HEK293 (cell line): ENCODE measurements around the gene THSD7B.

ENCODE experiments used
- CTCF ChIA-PET: fragments of 350-600 bp; formaldehyde crosslinking; extraction: SDS; loops from one replicate; lab custom pipeline; 2021; ENCODE audit warnings: antibody characterized with exemption; lab: Yijun Ruan, JAX
- POLR2A ChIA-PET: fragments of 300-600 bp; formaldehyde crosslinking; extraction: SDS; loops from one replicate; lab custom pipeline; 2020; ENCODE audit warnings: antibody characterized with exemption, inconsistent platforms; lab: Yijun Ruan, JAX
- H3K27ac ChIP-seq: fragments of 200-500 bp; sonication (Bioruptor generic); 2 replicates; pipeline ENCODE4 v1.5.1; 2014; ENCODE audit warnings: low read depth, low read length, control low read depth, inconsistent platforms; ENCODE audit errors: extremely low read depth
- H3K36me3 ChIP-seq, 2 experiments: fragments of 200-500 bp in 1 of 2; sonication (Bioruptor generic) in 1 of 2; 1 replicate in 1 of 2; 2 replicates in 1 of 2; pipeline ENCODE4 v1.5.1; 2014 to 2017; ENCODE audit warnings: inconsistent platforms in 2 of 2, low read length in 2 of 2; ENCODE audit not compliant: control insufficient read depth in 2 of 2, insufficient read depth in 1 of 2
- H3K4me1 ChIP-seq: fragments of 200-500 bp; sonication (Bioruptor generic); 2 replicates; pipeline ENCODE4 v1.5.1; 2014; ENCODE audit warnings: mild to moderate bottlenecking, low read length, inconsistent platforms; ENCODE audit not compliant: control insufficient read depth, insufficient read depth
- H3K4me3 ChIP-seq: 2 replicates; pipeline ENCODE4 v1.5.1; 2011; ENCODE audit warnings: low read depth, mild to moderate bottlenecking, control low read depth, low read length, moderate library complexity
- H3K9me3 ChIP-seq: fragments of 200-500 bp; sonication (Bioruptor generic); 2 replicates; pipeline ENCODE4 v1.5.1; 2014; ENCODE audit warnings: low read depth, low read length, inconsistent platforms; ENCODE audit not compliant: control insufficient read depth, insufficient read depth
- BCL11A ChIP-seq: fragments of 450-650 bp; formaldehyde crosslinking; IDR thresholded peaks from 2 replicates; pipeline ENCODE4 v1.5.1; 2016; ENCODE audit warnings: low read depth, missing biosample characterization, missing genetic modification characterization
- GLI2 ChIP-seq: fragments of 450-650 bp; formaldehyde crosslinking; IDR thresholded peaks from 2 replicates; pipeline ENCODE4; 2017; ENCODE audit warnings: missing biosample characterization, missing genetic modification characterization, low read depth, borderline replicate concordance
- GLIS2 ChIP-seq: fragments of 450-650 bp; formaldehyde crosslinking; IDR thresholded peaks from 2 replicates; pipeline ENCODE4 v1.5.1; 2016; ENCODE audit warnings: missing biosample characterization, missing genetic modification characterization
- HOXA7 ChIP-seq: sonication (generic); formaldehyde crosslinking; IDR thresholded peaks from 2 replicates; pipeline ENCODE4 v1.8.1; 2022; ENCODE audit warnings: missing genetic modification reagents, borderline replicate concordance
- KLF10 ChIP-seq: fragments of 450-650 bp; IDR thresholded peaks from 2 replicates; pipeline ENCODE4 v1.5.1; 2018; ENCODE audit warnings: missing biosample characterization, mild to moderate bottlenecking, missing genetic modification characterization
- MEIS1 ChIP-seq: sonication (generic); formaldehyde crosslinking; IDR thresholded peaks from 2 replicates; pipeline ENCODE4 v1.8.1; 2022; ENCODE audit warnings: missing genetic modification reagents, mild to moderate bottlenecking, borderline replicate concordance
- PRDM1 ChIP-seq: fragments of 450-650 bp; formaldehyde crosslinking; IDR thresholded peaks from 2 replicates; pipeline ENCODE4; 2016; ENCODE audit warnings: missing biosample characterization, missing genetic modification characterization
- PRDM6 ChIP-seq: fragments of 450-650 bp; formaldehyde crosslinking; IDR thresholded peaks from 2 replicates; pipeline ENCODE4 v1.5.1; 2017; ENCODE audit warnings: missing biosample characterization, missing genetic modification characterization
- REST ChIP-seq: fragments of 450-650 bp; formaldehyde crosslinking; IDR thresholded peaks from 2 replicates; pipeline ENCODE4 v1.5.1; 2016; ENCODE audit warnings: missing biosample characterization, missing genetic modification characterization
- SCRT2 ChIP-seq: fragments of 450-650 bp; formaldehyde crosslinking; IDR thresholded peaks from 2 replicates; pipeline ENCODE4 v1.5.1; 2016; ENCODE audit warnings: missing biosample characterization, missing genetic modification characterization
- ZEB2 ChIP-seq: fragments of 450-650 bp; formaldehyde crosslinking; IDR thresholded peaks from 2 replicates; pipeline ENCODE4 v1.5.1; 2016; ENCODE audit warnings: missing biosample characterization, missing genetic modification characterization
- ZNF133 ChIP-seq: fragments of 450-650 bp; formaldehyde crosslinking; IDR thresholded peaks from 2 replicates; pipeline ENCODE4 v1.5.1; 2016; ENCODE audit warnings: missing biosample characterization, missing genetic modification characterization
- ZNF184 ChIP-seq: fragments of 450-650 bp; IDR thresholded peaks from 2 replicates; pipeline ENCODE4 v1.5.1; 2018; ENCODE audit warnings: missing biosample characterization, mild to moderate bottlenecking, missing genetic modification characterization
- ZNF302 ChIP-seq: fragments of 450-650 bp; formaldehyde crosslinking; IDR thresholded peaks from 2 replicates; pipeline ENCODE4 v1.5.1; 2016; ENCODE audit warnings: missing biosample characterization, missing genetic modification characterization, low read depth
- ZNF341 ChIP-seq: fragments of 450-650 bp; formaldehyde crosslinking; IDR thresholded peaks from 2 replicates; pipeline ENCODE4; 2016; ENCODE audit warnings: low read depth, missing biosample characterization, missing genetic modification characterization
- ZNF391 ChIP-seq: fragments of 450-650 bp; formaldehyde crosslinking; IDR thresholded peaks from 2 replicates; pipeline ENCODE4 v1.5.1; 2016; ENCODE audit warnings: low read depth, missing biosample characterization, missing genetic modification characterization, borderline replicate concordance
- ZNF404 ChIP-seq: fragments of 450-650 bp; formaldehyde crosslinking; IDR thresholded peaks from 2 replicates; pipeline ENCODE4 v1.5.1; 2017; ENCODE audit warnings: missing biosample characterization, missing genetic modification characterization
- ZNF501 ChIP-seq: fragments of 450-650 bp; formaldehyde crosslinking; IDR thresholded peaks from 2 replicates; pipeline ENCODE4 v1.5.1; 2016; ENCODE audit warnings: missing biosample characterization, missing genetic modification characterization
- ZNF548 ChIP-seq: fragments of 450-650 bp; formaldehyde crosslinking; IDR thresholded peaks from 2 replicates; pipeline ENCODE4 v1.5.1; 2016; ENCODE audit warnings: missing biosample characterization, missing genetic modification characterization
- ZNF555 ChIP-seq: fragments of 450-650 bp; formaldehyde crosslinking; conservative IDR thresholded peaks from 2 replicates; pipeline ENCODE4 v1.5.1; 2017; ENCODE audit warnings: missing biosample characterization, mild to moderate bottlenecking, missing genetic modification characterization, inconsistent platforms
- ZNF580 ChIP-seq: fragments of 450-650 bp; formaldehyde crosslinking; IDR thresholded peaks from 2 replicates; pipeline ENCODE4 v1.5.1; 2016; ENCODE audit warnings: missing biosample characterization, missing genetic modification characterization
- ZNF596 ChIP-seq: fragments of 450-650 bp; IDR thresholded peaks from 2 replicates; pipeline ENCODE4 v1.5.0; 2018; ENCODE audit warnings: missing biosample characterization, mild to moderate bottlenecking, missing genetic modification characterization, moderate library complexity
- ZNF645 ChIP-seq: fragments of 450-650 bp; formaldehyde crosslinking; IDR thresholded peaks from 2 replicates; pipeline ENCODE4; 2016; ENCODE audit warnings: missing biosample characterization, missing genetic modification characterization
- ZNF707 ChIP-seq: fragments of 450-650 bp; formaldehyde crosslinking; IDR thresholded peaks from 2 replicates; pipeline ENCODE4 v1.5.1; 2016; ENCODE audit warnings: missing biosample characterization, missing genetic modification characterization
- ZNF785 ChIP-seq: fragments of 450-650 bp; formaldehyde crosslinking; IDR thresholded peaks from 2 replicates; pipeline ENCODE4 v1.5.1; 2016; ENCODE audit warnings: missing biosample characterization, missing genetic modification characterization

THSD7B gene

GRCh38 chr2:137522620-137523011 lies 757.3 kb downstream of the THSD7B start:
- TF ChIP-seq ZNF184 = no peak
- TF ChIP-seq ZNF707 (tag by site-specific recombination) = no peak
- no peak for TF ChIP-seq SCRT2 (tag by site-specific recombination)
- TF ChIP-seq ZNF391 = no peak
- no peak for TF ChIP-seq ZNF302 (tag by site-specific recombination)
- TF ChIP-seq PRDM6 (tag by site-specific recombination) = no peak
- TF ChIP-seq ZNF501 (tag by site-specific recombination) = no peak
- TF ChIP-seq ZNF133 (tag by site-specific recombination) = no peak
- TF ChIP-seq BCL11A (tag by site-specific recombination) = no peak
- TF ChIP-seq ZEB2 (tag by site-specific recombination) = no peak
- TF ChIP-seq ZNF596 (tag by site-specific recombination) = no peak
- no peak for TF ChIP-seq ZNF580 (tag by site-specific recombination)
- no peak for TF ChIP-seq ZNF645 (tag by site-specific recombination)
- no peak for TF ChIP-seq REST (tag by site-specific recombination)
- no peak for TF ChIP-seq GLIS2 (tag by site-specific recombination)
- Histone ChIP-seq H3K9me3 (no peaks in the 10 kb centered on the region), H3K4me3 (no peak overlapping the region), H3K4me1 (no peaks in the 10 kb centered on the region), H3K36me3 (no peaks in the 10 kb centered on the region), H3K27ac (no peak overlapping the region)
- ChIA-PET CTCF (interaction anchor here (0.6 kb wide), 1 partner anchor 862 kb away, joined by 3 read pairs; no protein-coding TSS in a partner anchor), POLR2A (no interaction called here)

GRCh38 chr2:137523931-137524330 lies 758.6 kb downstream of the THSD7B start:
- ChIA-PET CTCF (no interaction called here), POLR2A (no interaction called here)
- H3K4me3 ChIP-seq = no peak overlapping the region
- no peaks in the 10 kb centered on the region for H3K4me1 ChIP-seq
- no peak overlapping the region for H3K27ac ChIP-seq
- TF ChIP-seq ZNF785 (tag by site-specific recombination) (no peak), ZNF555 (tag by site-specific recombination) (no peak), MEIS1 (CRISPR knock-in tag) (no peak), ZNF341 (no peak), GLI2 (tag by site-specific recombination) (no peak), ZNF404 (tag by site-specific recombination) (no peak), KLF10 (tag by site-specific recombination) (no peak), ZNF548 (tag by site-specific recombination) (no peak), PRDM1 (tag by site-specific recombination) (no peak), HOXA7 (CRISPR knock-in tag) (no peak)
- H3K9me3 ChIP-seq = no peaks in the 10 kb centered on the region
- H3K36me3 ChIP-seq = no peaks in the 10 kb centered on the region
